ENCODE data around the gene RGL1.

GRCh38 chr1:183885142-183885735 lies 80.3 kb downstream of the RGL1 start:
- no peak for TF ChIP-seq CTCF (IDR thresholded peaks at IDR 0.05)
- TF ChIP-seq POLR2A (IDR thresholded peaks at IDR 0.05), result no peak
